ENCODE measurements around the gene TEX2.

The TEX2 gene

DNA sequence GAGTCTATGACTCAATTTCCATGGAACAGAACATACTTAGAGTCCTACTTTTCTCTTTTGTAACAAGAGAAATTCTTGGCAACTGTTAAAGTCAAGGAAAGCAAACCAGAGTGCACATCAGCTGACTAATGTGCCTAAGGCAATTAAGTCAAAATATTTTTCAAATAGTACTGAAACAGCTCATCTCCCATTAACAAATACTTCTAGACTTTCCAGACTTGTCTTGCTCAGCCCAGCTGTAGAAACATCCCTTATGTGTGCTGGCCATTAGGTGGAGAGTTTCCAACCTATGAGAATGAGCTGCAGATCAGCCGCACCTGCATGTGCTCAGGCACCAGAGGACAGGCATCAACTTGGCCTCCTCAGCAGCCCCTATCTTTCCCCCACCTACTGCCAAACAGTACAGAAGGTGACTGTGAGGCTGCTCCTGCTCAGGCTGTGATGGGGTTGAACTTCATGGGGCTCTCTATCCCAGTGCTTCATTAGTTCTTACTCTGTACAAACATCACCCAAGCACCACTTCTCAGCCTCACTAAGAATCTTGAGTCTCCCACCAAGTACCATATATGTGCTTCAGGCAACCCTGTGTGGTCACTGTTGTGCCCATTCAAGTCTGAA, 32.2 kb downstream of the TEX2 start:
- Histone ChIP-seq H3K27me3 (ENCODE audit: low read length) (no peaks in the 10 kb centered on the region), H3K9ac (ENCODE audit: low read length) (no peak overlapping the region), H3K9me2 (replicated peaks; ENCODE audit: insufficient read depth, low read length) (no peaks in the 10 kb centered on the region), H3K4me2 (ENCODE audit: low read depth, low read length, poor library complexity, severe bottlenecking) (no peak overlapping the region), H2AFZ (ENCODE audit: low read depth, low read length, severe bottlenecking) (no peak overlapping the region), H3K4me3 (ENCODE audit: insufficient read depth, low read length, poor library complexity, severe bottlenecking) (no peak overlapping the region), H3K9me3 (ENCODE audit: insufficient read depth, low read length) (no peaks in the 10 kb centered on the region), H3K79me2 (ENCODE audit: insufficient read depth, low read length) (no peaks in the 10 kb centered on the region), H3F3A (ENCODE audit: insufficient read depth) (no peaks in the 10 kb centered on the region), H3K36me3 (ENCODE audit: low read length) (no peaks in the 10 kb centered on the region), H3K27ac (ENCODE audit: low read depth, low read length) (no peak overlapping the region), H4K20me1 (ENCODE audit: low read depth, low read length) (no peaks in the 10 kb centered on the region)
- TF ChIP-seq, protein P1, sequence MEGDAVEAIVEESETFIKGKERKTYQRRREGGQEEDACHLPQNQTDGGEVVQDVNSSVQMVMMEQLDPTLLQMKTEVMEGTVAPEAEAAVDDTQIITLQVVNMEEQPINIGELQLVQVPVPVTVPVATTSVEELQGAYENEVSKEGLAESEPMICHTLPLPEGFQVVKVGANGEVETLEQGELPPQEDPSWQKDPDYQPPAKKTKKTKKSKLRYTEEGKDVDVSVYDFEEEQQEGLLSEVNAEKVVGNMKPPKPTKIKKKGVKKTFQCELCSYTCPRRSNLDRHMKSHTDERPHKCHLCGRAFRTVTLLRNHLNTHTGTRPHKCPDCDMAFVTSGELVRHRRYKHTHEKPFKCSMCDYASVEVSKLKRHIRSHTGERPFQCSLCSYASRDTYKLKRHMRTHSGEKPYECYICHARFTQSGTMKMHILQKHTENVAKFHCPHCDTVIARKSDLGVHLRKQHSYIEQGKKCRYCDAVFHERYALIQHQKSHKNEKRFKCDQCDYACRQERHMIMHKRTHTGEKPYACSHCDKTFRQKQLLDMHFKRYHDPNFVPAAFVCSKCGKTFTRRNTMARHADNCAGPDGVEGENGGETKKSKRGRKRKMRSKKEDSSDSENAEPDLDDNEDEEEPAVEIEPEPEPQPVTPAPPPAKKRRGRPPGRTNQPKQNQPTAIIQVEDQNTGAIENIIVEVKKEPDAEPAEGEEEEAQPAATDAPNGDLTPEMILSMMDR (IDR thresholded peaks at IDR 0.05; ENCODE audit: insufficient read depth, low read length, poor library complexity, severe bottlenecking), result no peak
- TF ChIP-seq EZH2phosphoT487 (conservative IDR thresholded peaks at IDR 0.05; ENCODE audit: low read length), result no peak

DNA sequence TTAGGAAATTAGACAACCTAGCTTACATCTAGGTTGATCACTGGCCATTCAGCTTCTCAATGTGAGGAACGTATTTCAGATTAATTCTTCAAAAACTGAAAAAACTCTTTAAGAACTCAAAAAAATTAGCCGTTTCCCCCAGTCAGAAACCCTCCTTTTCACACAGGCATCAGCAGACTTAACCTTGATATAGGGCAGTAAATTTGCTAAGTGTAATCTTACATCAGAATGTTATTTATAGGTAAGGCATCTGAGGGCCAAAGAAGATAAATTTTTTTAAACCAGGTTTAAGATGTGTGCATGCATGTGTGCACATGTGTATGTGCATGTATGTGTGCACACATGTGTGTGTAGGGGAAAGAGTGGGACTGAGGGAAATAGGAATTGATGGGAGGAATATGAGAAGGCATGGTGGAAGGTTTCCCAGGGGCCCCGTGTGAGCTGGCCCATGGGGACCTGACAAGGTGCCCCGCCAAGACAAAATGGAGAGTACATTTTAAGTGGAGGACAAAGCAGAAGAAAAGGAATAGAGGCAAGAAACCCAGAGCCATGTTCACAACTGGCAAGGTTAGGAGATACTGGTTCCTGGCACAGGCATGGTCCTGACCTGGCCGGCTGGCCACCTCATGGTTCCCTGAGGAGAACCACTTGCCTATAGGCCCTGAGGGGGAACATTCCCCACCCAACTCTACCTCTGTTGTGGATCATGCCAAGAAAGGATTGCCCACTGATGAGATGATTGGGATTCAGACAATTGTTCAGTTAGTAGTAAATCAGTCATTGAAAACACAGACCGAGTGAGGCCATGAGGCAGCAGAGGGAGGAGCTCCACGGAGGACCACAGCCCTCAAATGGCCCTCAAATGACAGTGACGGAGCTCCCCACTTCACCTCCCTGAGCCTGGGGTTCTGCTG, 33.0 kb downstream of the TEX2 start:
- Histone ChIP-seq H3K79me2 (ENCODE audit: insufficient read depth, low read length) (no peaks in the 10 kb centered on the region), H4K20me1 (ENCODE audit: low read depth, low read length) (no peaks in the 10 kb centered on the region), H3K9me3 (ENCODE audit: insufficient read depth, low read length) (no peaks in the 10 kb centered on the region), H3K36me3 (ENCODE audit: low read length) (no peaks in the 10 kb centered on the region), H3K4me2 (ENCODE audit: low read depth, low read length, poor library complexity, severe bottlenecking) (no peak overlapping the region), H3K27ac (ENCODE audit: low read depth, low read length) (no peak overlapping the region), H2AFZ (ENCODE audit: low read depth, low read length, severe bottlenecking) (no peak overlapping the region), H3F3A (ENCODE audit: insufficient read depth) (no peaks in the 10 kb centered on the region), H3K4me3 (ENCODE audit: insufficient read depth, low read length, poor library complexity, severe bottlenecking) (no peak overlapping the region), H3K9me2 (replicated peaks; ENCODE audit: insufficient read depth, low read length) (no peaks in the 10 kb centered on the region), H3K27me3 (ENCODE audit: low read length) (no peaks in the 10 kb centered on the region), H3K9ac (ENCODE audit: low read length) (no peak overlapping the region)
- TF ChIP-seq EZH2phosphoT487 (conservative IDR thresholded peaks at IDR 0.05; ENCODE audit: low read length), result no peak

DNA sequence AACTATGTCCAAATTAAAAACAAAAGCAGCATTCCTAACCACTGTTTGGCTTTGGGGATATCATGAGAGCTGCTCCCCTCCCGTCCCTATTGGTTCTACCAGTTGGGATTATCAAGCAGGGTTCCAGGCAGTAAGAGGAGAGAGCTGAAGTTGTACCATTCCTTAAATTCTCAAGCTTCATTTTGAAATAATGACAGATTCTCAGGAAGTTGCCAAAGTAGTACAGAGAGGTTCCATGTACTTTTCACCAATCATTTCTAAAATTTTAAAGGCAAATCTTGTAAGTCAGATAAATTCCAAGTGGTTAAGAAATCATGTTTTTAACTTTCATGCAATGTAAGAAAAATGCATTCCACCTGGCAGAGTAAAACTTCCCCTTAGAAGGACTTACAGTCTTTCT, 36.9 kb downstream of the TEX2 start:
- H3K4me2 ChIP-seq (ENCODE audit: low read depth, low read length, poor library complexity, severe bottlenecking), result no peak overlapping the region
- H3K36me3 ChIP-seq (ENCODE audit: low read length), result no peaks in the 10 kb centered on the region
- H3K9ac ChIP-seq (ENCODE audit: low read length), result no peak overlapping the region
- H3K9me2 ChIP-seq (replicated peaks; ENCODE audit: insufficient read depth, low read length), result no peaks in the 10 kb centered on the region
- H3K27me3 ChIP-seq (ENCODE audit: low read length), result no peaks in the 10 kb centered on the region
- H3F3A ChIP-seq (ENCODE audit: insufficient read depth), result no peaks in the 10 kb centered on the region
- H3K27ac ChIP-seq (ENCODE audit: low read depth, low read length), result no peak overlapping the region
- no peaks in the 10 kb centered on the region for H3K79me2 ChIP-seq (ENCODE audit: insufficient read depth, low read length)
- H2AFZ ChIP-seq (ENCODE audit: low read depth, low read length, severe bottlenecking), result no peak overlapping the region
- H4K20me1 ChIP-seq (ENCODE audit: low read depth, low read length), result no peaks in the 10 kb centered on the region
- H3K4me3 ChIP-seq (ENCODE audit: insufficient read depth, low read length, poor library complexity, severe bottlenecking), result no peak overlapping the region
- TF ChIP-seq EZH2phosphoT487 (conservative IDR thresholded peaks at IDR 0.05; ENCODE audit: low read length), result no peak
- TF ChIP-seq, protein P1 (IDR thresholded peaks at IDR 0.05; ENCODE audit: insufficient read depth, low read length, poor library complexity, severe bottlenecking), result no peak
- no peaks in the 10 kb centered on the region for H3K9me3 ChIP-seq (ENCODE audit: insufficient read depth, low read length)

DNA sequence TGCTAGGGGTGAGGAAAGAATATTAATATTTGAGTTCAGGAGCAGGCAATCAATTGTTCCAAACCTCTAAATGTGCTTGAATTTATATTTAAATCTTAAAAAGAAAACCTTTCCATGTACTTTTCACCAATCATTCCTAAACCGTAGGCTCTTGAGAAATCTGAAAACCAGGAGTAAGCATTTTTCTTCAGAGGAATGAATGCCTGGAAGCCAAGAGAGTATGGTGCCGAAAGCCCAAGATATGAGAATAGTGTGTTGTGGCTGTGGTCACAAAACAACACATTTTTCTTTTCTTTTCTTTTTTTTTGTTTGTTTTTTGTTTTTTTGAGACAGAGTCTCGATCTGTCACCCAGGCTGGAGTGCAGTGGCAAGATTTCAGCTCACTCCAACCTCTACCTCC, 37.6 kb downstream of the TEX2 start:
- Histone ChIP-seq H3K4me3 (ENCODE audit: insufficient read depth, low read length, poor library complexity, severe bottlenecking) (no peak overlapping the region), H2AFZ (ENCODE audit: low read depth, low read length, severe bottlenecking) (no peak overlapping the region), H3K9me3 (ENCODE audit: insufficient read depth, low read length) (no peaks in the 10 kb centered on the region), H3F3A (ENCODE audit: insufficient read depth) (no peaks in the 10 kb centered on the region), H3K79me2 (ENCODE audit: insufficient read depth, low read length) (no peaks in the 10 kb centered on the region), H4K20me1 (ENCODE audit: low read depth, low read length) (no peaks in the 10 kb centered on the region), H3K4me2 (ENCODE audit: low read depth, low read length, poor library complexity, severe bottlenecking) (no peak overlapping the region), H3K9ac (ENCODE audit: low read length) (no peak overlapping the region), H3K36me3 (ENCODE audit: low read length) (no peaks in the 10 kb centered on the region), H3K27ac (ENCODE audit: low read depth, low read length) (no peak overlapping the region), H3K27me3 (ENCODE audit: low read length) (no peaks in the 10 kb centered on the region), H3K9me2 (replicated peaks; ENCODE audit: insufficient read depth, low read length) (no peaks in the 10 kb centered on the region)
- no peak for TF ChIP-seq EZH2phosphoT487 (conservative IDR thresholded peaks at IDR 0.05; ENCODE audit: low read length)
- TF ChIP-seq, protein P1 (IDR thresholded peaks at IDR 0.05; ENCODE audit: insufficient read depth, low read length, poor library complexity, severe bottlenecking), result no peak

Data from SU-DHL-6 (cell line).